SK-N-SH treated with all-trans-retinoic acid at 6 μM for 48 hours (cell line): ENCODE measurements around the gene ASTN2.

Experiments
- CSDC2 ChIP-seq: fragments of 250-450 bp; sonication (Bioruptor Pico); IDR thresholded peaks from 2 replicates; pipeline ENCODE4 v1.5.0; 2020; ENCODE audit warnings: mild to moderate bottlenecking, moderate library complexity
- RARB ChIP-seq: fragments of 250-450 bp; sonication (Bioruptor Pico); IDR thresholded peaks from 2 replicates; pipeline ENCODE4 v1.8.0; 2021; ENCODE audit warnings: mild to moderate bottlenecking, moderate library complexity
- ZFP30 ChIP-seq: fragments of 450-650 bp; formaldehyde crosslinking; IDR thresholded peaks from 2 replicates; pipeline ENCODE4 v1.5.0; 2022; ENCODE audit warnings: mild to moderate bottlenecking, moderate library complexity
- TF ChIP-seq, protein P1 (sequence below): fragments of 250-450 bp; sonication (Bioruptor Pico); IDR thresholded peaks from 2 replicates; pipeline ENCODE4 v1.8.0; 2020; ENCODE audit warnings: mild to moderate bottlenecking, moderate library complexity, borderline replicate concordance

DNA sequence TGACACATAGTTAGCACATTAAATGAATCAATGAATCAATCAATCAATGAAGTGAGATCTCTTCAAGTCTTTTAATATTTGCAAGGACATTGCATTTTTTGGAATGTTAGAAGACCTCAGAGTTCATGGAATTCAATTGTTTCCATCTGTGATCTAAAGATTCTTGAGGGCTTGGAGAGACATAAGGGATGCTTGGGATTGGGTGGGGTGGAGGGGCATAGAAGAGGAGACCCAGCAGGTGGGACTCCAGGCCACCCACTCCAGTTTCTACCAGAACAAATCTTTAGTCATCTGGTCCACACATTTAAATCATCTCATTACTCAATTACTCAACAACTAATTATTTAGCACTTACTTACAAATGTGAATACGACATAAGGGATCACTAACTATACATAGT is 978.7 kb downstream of the ASTN2 start:
- TF ChIP-seq CSDC2 (CRISPR knock-in tag) (no peak), ZFP30 (CRISPR knock-in tag) (no peak), RARB (CRISPR knock-in tag) (no peak)
- TF ChIP-seq, protein P1, sequence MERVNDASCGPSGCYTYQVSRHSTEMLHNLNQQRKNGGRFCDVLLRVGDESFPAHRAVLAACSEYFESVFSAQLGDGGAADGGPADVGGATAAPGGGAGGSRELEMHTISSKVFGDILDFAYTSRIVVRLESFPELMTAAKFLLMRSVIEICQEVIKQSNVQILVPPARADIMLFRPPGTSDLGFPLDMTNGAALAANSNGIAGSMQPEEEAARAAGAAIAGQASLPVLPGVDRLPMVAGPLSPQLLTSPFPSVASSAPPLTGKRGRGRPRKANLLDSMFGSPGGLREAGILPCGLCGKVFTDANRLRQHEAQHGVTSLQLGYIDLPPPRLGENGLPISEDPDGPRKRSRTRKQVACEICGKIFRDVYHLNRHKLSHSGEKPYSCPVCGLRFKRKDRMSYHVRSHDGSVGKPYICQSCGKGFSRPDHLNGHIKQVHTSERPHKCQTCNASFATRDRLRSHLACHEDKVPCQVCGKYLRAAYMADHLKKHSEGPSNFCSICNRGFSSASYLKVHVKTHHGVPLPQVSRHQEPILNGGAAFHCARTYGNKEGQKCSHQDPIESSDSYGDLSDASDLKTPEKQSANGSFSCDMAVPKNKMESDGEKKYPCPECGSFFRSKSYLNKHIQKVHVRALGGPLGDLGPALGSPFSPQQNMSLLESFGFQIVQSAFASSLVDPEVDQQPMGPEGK (CRISPR knock-in tag): no peak
